ENCODE measurements around the gene ASRGL1. TPM values are rescaled to one million over a fixed set of nuclear protein-coding genes. Genes with fewer than 3 reads are reported as not detected.
"Not testable (repeated sequence)": the region's sequence is repeated elsewhere in the genome, so short reads cannot be mapped to it uniquely, and the experiment has no call there.

The ASRGL1 gene
- total RNA-seq, 1 donor from 2014 or later: 3.6 TPM

- Mint-ChIP-seq H3K4me3 (peak overlapping the region; percentile 79), H3K27ac (peak overlapping the region; percentile 88)
- intact Hi-C loops (cut with micrococcal nuclease): no loop called here
These were observed 33.6 kb downstream of the ASRGL1 start for GRCh38 chr11:62370743-62371440.

DNA sequence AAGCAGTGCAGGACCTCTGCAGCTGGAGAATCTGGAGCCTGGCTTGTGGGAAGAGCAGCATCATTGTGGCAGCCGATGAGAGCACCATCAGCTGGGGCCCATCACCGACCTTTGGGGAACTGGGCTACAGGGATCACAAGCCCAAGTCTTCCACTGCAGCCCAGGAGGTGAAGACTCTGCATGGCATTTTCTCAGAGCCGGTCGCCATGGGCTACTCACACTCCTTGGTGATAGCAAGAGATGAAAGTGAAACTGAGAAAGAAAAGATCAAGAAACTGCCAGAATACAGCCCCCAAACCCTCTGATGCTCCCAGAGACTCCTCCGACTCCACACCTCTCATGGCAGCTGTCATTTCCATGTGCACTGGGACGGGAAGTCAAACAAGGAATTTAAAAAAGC lies 35.6 kb downstream of the ASRGL1 start:
- Mint-ChIP-seq H3K4me1 (peaks cover 12% of the 10 kb centered on the region), H3K27ac (no peak overlapping the region), H3K36me3 (ENCODE audit: low read depth) (no peaks in the 10 kb centered on the region), H3K27me3 (no peaks in the 10 kb centered on the region), H3K9me3 (no peaks in the 10 kb centered on the region), H3K4me3 (no peak overlapping the region)
- peak; percentile 69 for DNase-seq
- intact Hi-C loops (cut with micrococcal nuclease): no loop called here

More at GRCh38 chr11:62370743-62371440, 33.6 kb downstream of the ASRGL1 start:
- no peaks in the 10 kb centered on the region for H3K27me3 Mint-ChIP-seq
- peaks cover 12% of the 10 kb centered on the region for H3K4me1 Mint-ChIP-seq
- H3K36me3 Mint-ChIP-seq (ENCODE audit: low read depth): no peaks in the 10 kb centered on the region
- no peaks in the 10 kb centered on the region for H3K9me3 Mint-ChIP-seq
- DNase-seq: peak; percentile 86

GRCh38 chr11:62373464-62374119 lies 36.3 kb downstream of the ASRGL1 start:
- no peak for DNase-seq
- peaks cover 2% of the 10 kb centered on the region for H3K27me3 Mint-ChIP-seq
- intact Hi-C loops (cut with micrococcal nuclease): no loop called here
- no peaks in the 10 kb centered on the region for H3K9me3 Mint-ChIP-seq
- peaks cover 10% of the 10 kb centered on the region for H3K4me1 Mint-ChIP-seq
- H3K4me3 Mint-ChIP-seq: no peak overlapping the region
- H3K27ac Mint-ChIP-seq: no peak overlapping the region
- no peaks in the 10 kb centered on the region for H3K36me3 Mint-ChIP-seq (ENCODE audit: low read depth)

DNA sequence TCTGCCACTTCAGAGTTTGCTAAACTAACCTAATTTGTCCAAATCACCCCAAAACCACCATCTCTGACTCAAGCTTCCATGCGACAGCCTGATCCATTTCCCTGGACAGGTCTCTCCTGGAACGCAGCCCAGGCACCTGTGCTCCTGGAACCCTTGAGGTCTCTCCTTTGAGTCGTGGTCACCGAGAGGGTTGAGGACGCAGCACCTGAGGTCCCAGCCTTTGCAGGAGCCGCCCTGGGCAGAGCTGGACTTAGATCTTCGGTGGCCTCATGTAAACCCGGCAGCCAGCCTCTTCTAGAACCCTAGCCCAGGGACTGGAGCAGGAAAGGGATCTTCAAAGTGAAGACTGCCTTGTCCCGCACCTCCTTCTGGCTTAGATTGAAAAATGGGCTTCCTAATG lies 37.6 kb downstream of the ASRGL1 start:
- no peaks in the 10 kb centered on the region for H3K36me3 Mint-ChIP-seq (ENCODE audit: low read depth)
- no peak overlapping the region for H3K4me3 Mint-ChIP-seq
- peaks cover 10% of the 10 kb centered on the region for H3K4me1 Mint-ChIP-seq
- intact Hi-C loops (cut with micrococcal nuclease): no loop called here
- H3K27ac Mint-ChIP-seq: no peak overlapping the region
- no peak for DNase-seq
- peaks cover 11% of the 10 kb centered on the region for H3K27me3 Mint-ChIP-seq
- no peaks in the 10 kb centered on the region for H3K9me3 Mint-ChIP-seq

GRCh38 chr11:62378459-62379063 lies 41.3 kb downstream of the ASRGL1 start:
- H3K9me3 Mint-ChIP-seq; H3K27ac Mint-ChIP-seq; H3K4me3 Mint-ChIP-seq; H3K36me3 Mint-ChIP-seq (ENCODE audit: low read depth): not testable (repeated sequence)
- intact Hi-C loops (cut with micrococcal nuclease): loop anchor here (1.0 kb wide), 2 partner anchors 38 to 207 kb away; no protein-coding TSS in a partner anchor
- Mint-ChIP-seq H3K4me1 (peaks cover 12% of the 10 kb centered on the region), H3K27me3 (peaks cover 17% of the 10 kb centered on the region)
- peak; percentile 79 for DNase-seq

DNA sequence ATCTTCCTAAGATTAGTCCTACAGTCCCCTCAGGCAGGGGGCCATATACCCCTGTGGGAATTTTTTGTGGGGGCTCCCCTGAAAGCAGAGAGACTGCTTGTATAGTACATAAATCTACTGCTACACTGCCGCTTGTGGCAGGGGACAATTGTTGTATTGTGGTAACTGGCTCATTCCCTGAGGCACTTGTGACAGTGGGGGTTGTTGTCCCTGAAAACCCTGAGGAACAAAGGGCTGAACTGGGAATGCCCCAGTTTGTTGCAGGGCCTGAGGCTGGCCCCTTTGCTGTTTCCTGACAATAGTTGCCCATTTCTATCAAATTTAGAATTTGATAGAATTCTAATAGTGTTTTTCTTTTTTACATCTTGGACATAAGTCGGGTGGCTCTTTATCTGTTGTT lies 42.3 kb downstream of the ASRGL1 start:
- H3K27ac Mint-ChIP-seq; H3K4me3 Mint-ChIP-seq; intact Hi-C loops (cut with micrococcal nuclease); H3K36me3 Mint-ChIP-seq (ENCODE audit: low read depth); DNase-seq; H3K9me3 Mint-ChIP-seq: not testable (repeated sequence)
- H3K4me1 Mint-ChIP-seq: peaks cover 12% of the 10 kb centered on the region
- H3K27me3 Mint-ChIP-seq: peaks cover 17% of the 10 kb centered on the region

GRCh38 chr11:62380821-62381245 lies 43.6 kb downstream of the ASRGL1 start:
- H3K9me3 Mint-ChIP-seq; H3K4me3 Mint-ChIP-seq; H3K27ac Mint-ChIP-seq; H3K36me3 Mint-ChIP-seq (ENCODE audit: low read depth): not testable (repeated sequence)
- intact Hi-C loops (cut with micrococcal nuclease): loop anchor here (5.0 kb wide), 1 partner anchor 161 kb away; no protein-coding TSS in a partner anchor
- DNase-seq: peak; percentile 87
- peaks cover 17% of the 10 kb centered on the region for H3K27me3 Mint-ChIP-seq
- peaks cover 15% of the 10 kb centered on the region for H3K4me1 Mint-ChIP-seq

GRCh38 chr11:62383822-62384221 lies 46.6 kb downstream of the ASRGL1 start:
- Mint-ChIP-seq H3K4me1 (peaks cover 19% of the 10 kb centered on the region), H3K9me3 (no peaks in the 10 kb centered on the region), H3K27me3 (peaks cover 14% of the 10 kb centered on the region), H3K4me3 (no peak overlapping the region), H3K36me3 (ENCODE audit: low read depth) (no peaks in the 10 kb centered on the region), H3K27ac (no peak overlapping the region)
- no peak for DNase-seq
- intact Hi-C loops (cut with micrococcal nuclease): loop anchor here (5.0 kb wide), 1 partner anchor 158 kb away; no protein-coding TSS in a partner anchor

DNA sequence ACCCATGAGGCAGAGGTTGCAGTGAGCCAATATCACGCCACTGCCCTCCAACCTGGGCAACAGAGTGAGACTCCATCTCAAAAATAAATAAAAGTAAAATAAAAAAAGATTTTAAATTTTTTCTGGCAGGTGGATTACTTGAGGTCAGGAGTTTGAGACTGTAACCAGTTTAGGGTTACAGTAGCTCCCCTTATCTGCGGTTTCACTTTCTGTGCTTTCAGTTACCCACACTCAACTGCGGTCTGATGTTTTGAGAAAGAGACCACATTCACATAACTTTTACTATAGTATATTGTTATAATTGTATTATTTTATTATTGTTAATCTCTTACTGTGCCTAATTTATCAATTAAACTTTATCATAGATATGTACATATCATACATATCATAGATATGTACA lies 48.8 kb downstream of the ASRGL1 start:
- H3K27ac Mint-ChIP-seq; H3K4me3 Mint-ChIP-seq; H3K36me3 Mint-ChIP-seq (ENCODE audit: low read depth); H3K9me3 Mint-ChIP-seq; H3K27me3 Mint-ChIP-seq; intact Hi-C loops (cut with micrococcal nuclease): not testable (repeated sequence)
- peak; percentile 76 for DNase-seq
- H3K4me1 Mint-ChIP-seq: peaks cover 14% of the 10 kb centered on the region

GRCh38 chr11:62387381-62387780 lies 50.1 kb downstream of the ASRGL1 start:
- no peak for DNase-seq
- Mint-ChIP-seq H3K4me3 (no peak overlapping the region), H3K4me1 (peaks cover 11% of the 10 kb centered on the region), H3K27me3 (peaks cover 2% of the 10 kb centered on the region), H3K9me3 (no peaks in the 10 kb centered on the region), H3K36me3 (ENCODE audit: low read depth) (no peaks in the 10 kb centered on the region), H3K27ac (no peak overlapping the region)
- intact Hi-C loops (cut with micrococcal nuclease): no loop called here

DNA sequence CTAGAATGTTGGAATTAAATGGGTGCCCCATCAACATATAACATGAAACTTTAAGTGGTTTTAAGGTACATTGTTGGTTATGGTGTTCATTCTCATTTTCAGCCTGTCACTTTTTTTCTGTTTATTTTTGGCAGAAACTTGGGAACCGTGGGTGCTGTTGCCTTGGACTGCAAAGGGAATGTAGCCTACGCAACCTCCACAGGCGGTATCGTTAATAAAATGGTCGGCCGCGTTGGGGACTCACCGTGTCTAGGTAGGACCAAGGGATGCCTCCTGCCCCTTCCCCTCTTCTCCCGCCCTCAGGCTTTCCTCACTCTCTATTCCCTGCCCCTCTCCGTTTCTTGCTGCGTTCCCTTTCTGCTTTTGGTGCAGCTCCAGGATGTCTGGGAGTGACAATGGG lies 51.8 kb downstream of the ASRGL1 start:
- H3K27me3 Mint-ChIP-seq: peaks cover 2% of the 10 kb centered on the region
- no peak overlapping the region for H3K4me3 Mint-ChIP-seq
- no peak overlapping the region for H3K27ac Mint-ChIP-seq
- H3K36me3 Mint-ChIP-seq (ENCODE audit: low read depth): no peaks in the 10 kb centered on the region
- intact Hi-C loops (cut with micrococcal nuclease): no loop called here
- no peaks in the 10 kb centered on the region for H3K9me3 Mint-ChIP-seq
- peaks cover 11% of the 10 kb centered on the region for H3K4me1 Mint-ChIP-seq
- DNase-seq: no peak

DNA sequence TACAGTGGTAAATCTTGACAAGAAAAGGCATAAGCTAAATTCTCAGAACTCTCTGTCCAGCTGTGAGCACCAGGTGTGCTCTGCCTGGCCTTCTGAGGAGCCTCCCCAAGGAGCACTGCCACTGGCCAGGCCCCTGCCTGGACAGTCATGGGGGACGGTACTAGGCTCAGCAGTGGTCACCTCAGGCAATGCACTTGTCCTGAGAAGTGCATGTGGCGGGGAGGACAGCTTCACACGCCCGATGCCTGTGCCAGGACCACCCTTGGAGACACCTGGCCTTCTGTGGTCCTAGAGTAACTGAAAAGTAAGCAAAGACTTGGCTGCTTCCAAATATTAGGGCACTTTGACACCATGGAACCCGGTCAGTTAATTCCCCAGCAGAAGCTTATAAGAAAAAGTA lies 53.0 kb downstream of the ASRGL1 start:
- no peaks in the 10 kb centered on the region for H3K9me3 Mint-ChIP-seq
- H3K4me1 Mint-ChIP-seq: peaks cover 15% of the 10 kb centered on the region
- H3K27ac Mint-ChIP-seq: no peak overlapping the region
- no peak overlapping the region for H3K4me3 Mint-ChIP-seq
- H3K27me3 Mint-ChIP-seq: peaks cover 2% of the 10 kb centered on the region
- intact Hi-C loops (cut with micrococcal nuclease): loop anchor here (5.0 kb wide), 1 partner anchor 302 kb away; no protein-coding TSS in a partner anchor
- DNase-seq: no peak
- H3K36me3 Mint-ChIP-seq (ENCODE audit: low read depth): no peaks in the 10 kb centered on the region

DNA sequence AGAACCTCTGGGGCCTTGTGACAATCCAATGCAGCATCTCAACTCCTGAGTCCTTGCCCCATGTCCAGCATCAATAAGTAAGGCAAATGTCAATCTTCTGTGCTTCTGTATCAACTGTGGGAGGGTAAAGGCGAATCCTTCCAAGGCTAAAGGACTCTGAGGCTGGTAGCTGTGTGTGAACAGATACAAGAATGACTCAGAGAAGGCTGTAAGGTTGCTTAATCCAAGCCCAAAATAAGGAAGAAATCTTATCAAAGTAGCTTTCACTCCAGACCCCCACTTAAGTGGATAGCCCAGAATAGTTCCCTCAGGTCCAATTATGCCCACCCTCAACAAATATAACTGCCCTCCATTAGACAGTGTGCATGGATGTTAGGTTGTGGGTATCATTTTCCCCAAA lies 53.5 kb downstream of the ASRGL1 start:
- Mint-ChIP-seq H3K27me3 (peaks cover 2% of the 10 kb centered on the region), H3K4me3 (no peak overlapping the region), H3K9me3 (no peaks in the 10 kb centered on the region), H3K36me3 (ENCODE audit: low read depth) (no peaks in the 10 kb centered on the region), H3K27ac (no peak overlapping the region), H3K4me1 (peaks cover 13% of the 10 kb centered on the region)
- intact Hi-C loops (cut with micrococcal nuclease): loop anchor here (5.0 kb wide), 1 partner anchor 302 kb away; no protein-coding TSS in a partner anchor
- no peak for DNase-seq
